PC-3 (cell line): ENCODE measurements around the gene WDR90.

ENCODE experiments used
- CTCF ChIP-seq: fragments of 300-600 bp; sonication (generic); conservative IDR thresholded peaks from 2 replicates; pipeline ENCODE4 v1.5.1; 2017; ENCODE audit warnings: antibody characterized with exemption, low read depth, mild to moderate bottlenecking, low read length
- EZH2phosphoT487 ChIP-seq: fragments of 300-600 bp; sonication (generic); IDR thresholded peaks from 2 replicates; pipeline ENCODE4 v1.6.1; 2018; ENCODE audit warnings: mild to moderate bottlenecking, antibody characterized with exemption, low read length, borderline replicate concordance

GRCh38 chr16:703406-703805 lies 54.2 kb downstream of the WDR90 start:
- TF ChIP-seq EZH2phosphoT487 = no peak
- no peak for TF ChIP-seq CTCF
